ENCODE measurements around the gene FBXW5.
A peak's percentile ranks its signal among the peaks of the same experiment; 100 is the strongest.

FBXW5 gene

GRCh38 chr9:136961279-136962065 lies 16.9 kb upstream of the FBXW5 start:
- peak in 1 of 2 donors; percentile 37 for DNase-seq

GRCh38 chr9:136960938-136961275 lies 16.4 kb upstream of the FBXW5 start:
- no peak for DNase-seq

GRCh38 chr9:136960212-136960937 lies 15.8 kb upstream of the FBXW5 start:
- no peak for DNase-seq

- no peak for DNase-seq
These were observed 14.6 kb upstream of the FBXW5 start for GRCh38 chr9:136958898-136959850.

GRCh38 chr9:136958473-136958872 lies 13.9 kb upstream of the FBXW5 start:
- no peak for DNase-seq

GRCh38 chr9:136957901-136958300 lies 13.4 kb upstream of the FBXW5 start:
- DNase-seq = no peak

- DNase-seq = no peak
These were observed 12.9 kb upstream of the FBXW5 start for GRCh38 chr9:136957461-136957860.

GRCh38 chr9:136956604-136957003 lies 12.1 kb upstream of the FBXW5 start:
- no peak for DNase-seq

GRCh38 chr9:136955943-136956335 lies 11.4 kb upstream of the FBXW5 start:
- no peak for DNase-seq

GRCh38 chr9:136955202-136955942 lies 10.8 kb upstream of the FBXW5 start:
- DNase-seq = no peak

GRCh38 chr9:136954270-136955083 lies 9.9 kb upstream of the FBXW5 start:
- DNase-seq = no peak

- no peak for DNase-seq
These were observed 9.3 kb upstream of the FBXW5 start for GRCh38 chr9:136953771-136954269.

GRCh38 chr9:136952876-136953770 lies 8.6 kb upstream of the FBXW5 start:
- DNase-seq = no peak

GRCh38 chr9:136952321-136952850 lies 7.8 kb upstream of the FBXW5 start:
- no peak for DNase-seq

GRCh38 chr9:136951541-136952320 lies 7.2 kb upstream of the FBXW5 start, which contains the start of gene LCN12:
Gene LCN12, plus strand, starts transcription at chr9:136952273. Its CDS starts 55 bp downstream, at chr9:136952328.
- no peak for DNase-seq

- DNase-seq = no peak
These were observed 6.2 kb upstream of the FBXW5 start for GRCh38 chr9:136950656-136951276.

GRCh38 chr9:136949817-136950655 lies 5.5 kb upstream of the FBXW5 start:
- peak; percentile 83 to 95 for DNase-seq
